GM10847 (cell line): ENCODE results near the gene MYO18B.

Experiments
- POLR2A ChIP-seq: IDR thresholded peaks from 2 replicates; pipeline ENCODE4 v1.6.1; 2011; ENCODE audit not compliant: insufficient read length; ENCODE audit errors: extremely low read depth

Gene MYO18B

DNA sequence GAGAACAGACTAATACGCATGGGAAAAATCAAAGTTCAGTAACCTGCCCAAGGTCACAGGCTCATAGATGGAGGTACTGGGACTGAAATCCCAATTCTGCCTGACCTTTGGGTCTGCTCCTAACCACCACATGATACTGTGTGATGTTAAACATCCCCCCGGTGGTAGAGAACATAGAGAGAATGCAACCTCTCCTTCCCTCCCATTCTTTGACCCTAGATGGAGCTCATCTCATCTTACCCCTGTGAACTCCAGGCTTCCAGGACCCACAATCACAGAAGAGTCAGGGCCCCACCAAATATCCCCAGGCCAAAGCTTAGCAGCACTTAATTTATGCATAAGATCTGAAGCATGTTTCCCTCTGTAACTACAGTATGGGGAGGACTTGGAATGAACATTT lies 198.5 kb downstream of the MYO18B start:
- TF ChIP-seq POLR2A = no peak

DNA sequence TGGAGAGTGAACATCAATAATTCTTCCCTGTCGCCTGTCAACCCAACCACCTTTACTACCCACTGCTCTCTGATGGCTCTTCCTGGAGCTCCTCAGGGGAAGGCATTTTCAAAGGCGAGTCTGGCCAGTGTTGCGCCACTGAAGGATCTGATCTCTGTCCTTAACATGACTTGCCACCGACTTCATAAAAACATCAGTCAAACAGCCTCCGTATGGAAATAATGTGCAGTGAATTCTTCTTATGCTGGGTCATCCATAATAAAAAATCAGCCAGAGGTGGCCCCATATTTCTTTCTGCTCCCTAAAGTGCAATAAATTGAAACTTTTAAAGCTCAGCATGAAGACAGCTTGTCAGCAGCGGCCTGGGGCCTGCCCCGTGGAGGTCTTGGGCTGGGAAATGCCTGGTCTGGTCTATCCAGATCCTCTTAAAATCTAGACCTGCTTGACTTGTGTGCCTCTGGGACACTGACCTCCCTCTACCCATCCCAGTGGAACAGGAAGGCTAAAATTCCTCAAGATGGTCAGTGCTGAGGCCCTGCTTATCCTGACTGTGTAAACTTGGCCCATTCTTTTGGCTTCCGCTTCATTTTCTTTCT lies 199.5 kb downstream of the MYO18B start:
- TF ChIP-seq POLR2A = no peak

DNA sequence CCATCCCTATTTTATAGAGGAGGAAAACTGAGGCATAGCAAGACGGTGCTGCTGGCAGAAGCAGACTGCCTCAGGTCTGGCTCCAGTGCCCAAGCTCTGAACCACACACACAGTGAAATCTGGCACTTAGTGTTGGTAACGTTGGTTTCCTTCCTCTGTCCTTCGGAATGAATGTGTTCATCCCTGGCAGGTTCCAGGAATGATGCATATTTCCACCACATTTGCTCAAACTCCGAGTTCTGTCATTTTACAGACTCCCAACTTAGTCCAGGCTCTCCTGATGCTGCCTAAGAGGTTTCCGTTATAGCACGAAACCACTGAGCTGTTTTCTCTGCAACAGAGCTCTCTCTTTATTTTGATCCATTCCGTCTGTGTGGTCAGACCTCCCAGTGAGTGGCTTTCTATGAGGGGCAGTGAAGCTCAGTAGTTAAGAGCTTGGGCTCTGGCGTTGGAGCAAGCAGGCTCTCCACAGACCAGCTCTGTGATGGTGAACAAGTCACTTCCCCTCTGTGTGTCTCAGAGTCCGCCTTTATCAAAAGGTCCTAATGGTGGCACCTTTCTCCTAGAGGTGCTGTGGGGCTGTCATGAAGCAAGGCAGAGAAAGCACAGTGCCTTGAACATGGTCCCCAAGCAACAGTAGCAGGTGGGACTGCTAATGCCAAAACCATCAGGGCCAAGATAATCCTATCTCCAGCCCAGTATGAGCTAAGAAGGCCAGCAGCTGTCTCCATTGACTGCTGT lies 200.3 kb downstream of the MYO18B start:
- no peak for TF ChIP-seq POLR2A

DNA sequence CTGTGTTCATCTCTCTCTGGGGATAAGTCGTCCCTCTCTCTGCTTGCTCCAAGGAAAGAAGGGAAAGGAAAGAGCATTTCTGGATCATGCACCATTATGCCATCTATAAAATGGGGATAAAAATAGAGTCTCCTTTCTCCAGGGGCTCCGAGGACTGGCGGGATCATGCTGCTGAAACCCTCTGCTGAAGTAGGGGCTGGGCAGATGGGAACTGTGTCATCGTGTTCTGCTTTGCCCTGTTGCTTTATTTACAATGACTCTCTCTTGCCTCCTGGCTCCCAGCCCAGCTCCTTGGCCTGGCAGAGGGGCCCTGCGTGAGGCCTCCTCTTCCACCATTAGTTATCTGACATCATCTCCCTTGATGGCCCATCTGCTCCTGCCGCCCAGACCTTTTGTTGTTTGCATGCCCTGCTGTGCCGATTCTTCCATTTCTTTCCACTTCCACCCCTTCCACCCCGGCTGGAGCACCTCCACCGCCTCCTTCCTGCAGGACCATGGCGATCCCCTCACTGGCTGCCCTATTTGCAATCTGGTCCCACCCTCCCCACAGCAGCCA lies 200.9 kb downstream of the MYO18B start:
- TF ChIP-seq POLR2A = no peak

DNA sequence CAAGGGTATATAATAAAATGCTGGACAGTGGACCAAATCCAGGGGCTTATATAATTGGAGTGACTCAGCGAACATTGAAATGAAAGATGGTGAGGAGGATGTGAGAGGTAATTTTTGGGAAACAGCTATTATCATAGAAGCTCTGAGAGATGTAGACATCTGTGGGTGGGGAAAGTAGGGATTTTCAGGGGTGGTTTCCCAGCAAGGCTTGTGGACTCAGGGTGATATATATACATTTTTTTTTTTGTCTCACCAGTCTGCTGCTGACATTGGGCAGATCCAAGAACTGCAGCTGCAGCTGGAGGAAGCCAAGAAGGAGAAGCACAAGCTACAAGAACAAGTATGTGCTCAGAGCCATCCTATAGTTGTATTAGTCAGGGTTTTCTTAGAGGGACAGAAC lies 208.1 kb downstream of the MYO18B start:
- TF ChIP-seq POLR2A = no peak

DNA sequence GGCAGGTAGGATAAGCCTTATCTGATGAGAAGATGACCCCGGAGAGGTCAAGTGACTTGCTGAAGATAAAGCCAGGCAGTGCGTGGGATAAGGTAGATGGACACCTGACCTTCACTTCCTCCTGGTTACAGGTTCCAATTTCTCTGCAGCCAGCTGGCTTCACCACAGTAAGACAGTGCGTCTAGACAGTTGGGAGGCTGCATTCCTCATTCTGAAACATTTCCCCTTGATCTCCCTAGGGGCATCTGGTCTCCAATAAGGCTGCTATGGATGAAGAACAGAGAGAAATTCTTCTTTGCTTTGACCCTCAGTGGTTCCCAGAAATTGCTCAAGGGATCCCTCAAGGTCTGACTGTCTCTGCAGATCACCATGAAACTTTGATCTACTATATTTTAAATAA lies 211.3 kb downstream of the MYO18B start:
- no peak for TF ChIP-seq POLR2A

DNA sequence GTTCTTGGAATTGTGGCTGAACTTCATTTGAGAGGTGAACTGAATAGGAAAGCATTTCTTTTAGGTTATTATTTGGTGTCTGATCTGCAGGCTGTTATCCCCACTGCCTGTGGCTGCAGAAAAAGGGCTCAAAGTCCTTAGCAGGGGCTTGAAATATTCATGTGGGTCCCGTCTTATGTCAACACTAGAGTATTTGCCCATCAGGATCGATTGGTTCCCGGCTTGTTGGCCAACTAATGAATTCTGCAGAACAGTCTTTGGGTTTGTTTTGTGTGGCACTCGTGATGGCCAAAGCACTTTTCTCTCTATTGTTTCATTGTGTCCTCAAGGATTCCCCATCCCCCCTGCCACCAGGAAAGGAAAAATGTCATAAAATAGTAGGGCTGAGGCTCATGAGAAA lies 211.9 kb downstream of the MYO18B start:
- no peak for TF ChIP-seq POLR2A

DNA sequence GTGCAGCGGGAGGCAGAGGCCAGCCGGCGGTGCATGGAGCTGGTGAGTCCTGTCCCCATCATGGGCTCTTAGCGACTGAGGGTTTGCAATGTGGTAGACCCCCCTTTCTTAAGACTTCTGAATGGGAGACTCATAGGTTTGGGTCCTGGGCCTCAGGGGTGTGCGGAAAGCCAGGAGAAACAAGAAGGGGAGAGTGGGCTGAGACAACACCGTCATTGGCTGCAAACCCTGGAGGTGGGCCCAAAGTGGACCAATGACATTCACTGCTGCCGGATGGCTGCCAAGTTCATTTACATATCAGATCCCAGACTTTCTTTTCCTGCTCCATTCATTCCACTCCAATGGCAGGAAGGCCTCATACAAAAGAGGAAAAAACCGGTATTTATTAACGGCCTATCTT lies 213.3 kb downstream of the MYO18B start:
- TF ChIP-seq POLR2A = no peak

DNA sequence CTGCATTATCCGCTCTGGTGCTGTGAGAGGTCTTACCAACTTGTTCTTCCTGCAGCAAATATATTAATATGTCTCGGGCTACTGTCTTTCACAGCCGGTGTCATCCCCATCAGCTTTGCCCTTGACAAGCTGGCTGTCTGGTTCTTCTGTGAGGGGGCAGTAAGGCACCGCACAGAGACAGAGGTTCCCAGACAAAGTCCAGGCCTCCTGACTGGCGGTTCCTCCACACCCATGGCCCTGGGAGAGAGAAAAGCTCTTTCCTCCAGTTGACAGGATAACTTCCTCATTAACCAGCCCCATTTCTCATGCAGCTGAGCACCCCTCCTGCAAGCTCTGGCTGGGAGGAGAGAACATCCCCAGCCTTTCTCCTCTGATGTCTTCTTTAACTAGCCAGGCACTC lies 214.8 kb downstream of the MYO18B start:
- TF ChIP-seq POLR2A = no peak

DNA sequence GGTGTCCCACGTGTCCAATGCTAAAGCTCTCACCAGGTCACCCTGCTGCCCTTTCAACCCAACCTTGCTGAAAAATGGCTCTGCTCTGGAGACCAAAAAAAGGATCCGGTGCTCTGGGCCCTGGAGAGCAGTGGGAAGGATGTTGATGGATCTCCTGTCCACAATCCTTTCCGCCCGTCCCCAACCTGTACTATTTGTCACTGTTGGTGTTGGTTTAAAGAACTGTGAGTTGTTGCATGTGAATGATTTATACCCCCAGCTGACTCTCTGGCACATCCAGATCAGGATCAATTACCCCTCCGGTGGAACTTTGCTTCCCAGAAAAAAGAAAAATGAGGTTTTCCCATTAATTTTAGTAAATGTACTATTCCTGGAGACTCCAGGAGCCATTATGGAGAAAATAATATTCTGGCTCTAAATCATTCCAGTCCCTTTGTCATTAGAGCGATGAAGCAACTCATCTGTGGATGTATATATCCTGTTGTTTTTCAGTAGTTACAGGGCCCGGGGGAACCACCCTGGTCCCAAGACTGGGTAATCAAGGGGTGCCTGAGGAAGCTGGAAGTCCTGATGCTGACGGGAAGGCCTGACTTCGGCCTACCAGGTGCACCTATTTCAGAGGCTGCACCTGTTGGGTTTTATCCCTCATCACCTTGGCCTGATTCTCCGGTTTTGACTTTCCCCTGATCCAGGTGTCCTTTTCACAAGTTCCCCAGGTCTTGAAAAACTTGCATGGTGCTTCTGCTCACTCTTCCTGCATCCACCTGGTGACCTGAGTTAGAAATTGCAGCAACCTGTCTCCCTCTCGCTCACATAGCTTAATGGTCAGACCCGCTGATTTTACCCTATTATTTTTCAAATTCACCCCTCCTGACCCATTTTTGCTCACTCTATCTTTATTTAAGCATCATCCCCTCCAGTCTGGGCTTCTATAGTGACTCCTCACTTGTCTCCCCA lies 218.1 kb downstream of the MYO18B start:
- no peak for TF ChIP-seq POLR2A

DNA sequence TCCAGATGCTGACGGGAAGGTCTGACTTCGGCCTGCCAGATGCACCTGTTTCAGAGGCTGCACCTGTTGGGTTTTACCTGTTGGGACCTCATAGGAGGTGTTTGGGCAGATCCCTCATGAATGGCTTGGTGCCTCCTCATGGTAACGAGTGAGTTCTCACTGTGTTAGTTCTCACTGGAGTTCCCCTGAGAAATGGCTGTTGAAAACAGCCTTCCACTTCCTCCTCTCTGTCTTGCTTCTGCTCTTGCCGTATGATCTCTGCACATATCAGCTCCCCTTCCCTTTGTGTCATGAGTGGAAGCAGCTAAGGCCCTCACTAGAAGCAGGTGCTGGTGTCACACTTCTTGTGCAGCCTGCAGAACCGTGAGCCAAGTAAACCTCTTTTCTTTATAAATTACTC lies 219.7 kb downstream of the MYO18B start:
- TF ChIP-seq POLR2A = no peak

DNA sequence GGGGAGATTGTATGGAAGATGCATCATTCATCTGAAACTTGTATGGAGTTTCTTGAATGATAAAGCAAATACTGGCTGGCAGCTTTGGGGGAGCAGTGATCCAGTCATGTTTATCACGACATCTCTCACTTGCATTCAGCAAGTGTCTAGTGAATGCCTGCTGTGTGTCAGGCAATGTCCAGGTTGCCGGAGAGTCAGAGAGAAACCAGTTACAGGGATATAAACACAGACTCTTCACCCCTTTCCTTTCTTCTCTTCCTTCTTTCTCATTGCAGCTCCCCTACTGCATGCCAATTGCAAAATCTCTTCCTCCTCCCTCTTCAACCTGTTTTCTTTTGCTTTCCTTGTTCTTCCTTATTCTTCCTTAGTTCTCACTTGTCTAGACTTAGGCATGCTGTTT lies 220.7 kb downstream of the MYO18B start:
- no peak for TF ChIP-seq POLR2A

DNA sequence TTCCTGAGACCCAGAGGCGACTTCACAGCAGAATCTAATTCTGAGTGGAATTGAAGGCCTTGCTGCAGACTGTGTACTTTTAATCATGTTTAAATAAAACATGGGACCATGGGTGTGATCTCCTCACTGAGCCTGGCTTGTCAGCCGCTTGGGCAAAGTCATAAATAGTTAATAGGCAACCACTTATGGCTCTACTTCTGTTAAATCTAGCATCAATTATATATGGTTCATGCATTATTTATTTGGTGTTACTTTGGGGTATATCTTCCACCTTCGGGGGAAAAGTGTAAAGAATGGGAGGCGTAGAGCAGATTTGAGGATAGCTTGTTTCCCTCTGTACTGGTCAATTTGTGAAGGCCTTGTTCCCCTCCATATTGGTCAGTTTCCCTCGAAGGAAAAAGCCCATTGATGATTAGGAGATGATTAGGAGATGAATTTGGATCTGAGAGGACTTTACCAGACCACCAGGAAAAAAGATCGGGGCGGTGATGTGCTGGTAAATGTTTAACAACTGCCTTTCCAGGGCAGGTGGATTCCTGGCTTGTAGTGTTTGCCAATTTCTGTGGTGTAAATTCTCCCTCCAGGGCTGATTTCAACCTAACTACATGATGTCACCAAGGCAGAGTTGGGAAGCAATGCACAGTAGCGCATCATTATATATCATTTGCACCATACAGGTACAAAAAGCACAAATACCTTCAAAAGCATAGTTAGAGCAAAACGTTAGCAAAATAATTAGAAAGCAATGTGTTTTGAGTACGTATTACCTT lies 223.2 kb downstream of the MYO18B start:
- TF ChIP-seq POLR2A = no peak

DNA sequence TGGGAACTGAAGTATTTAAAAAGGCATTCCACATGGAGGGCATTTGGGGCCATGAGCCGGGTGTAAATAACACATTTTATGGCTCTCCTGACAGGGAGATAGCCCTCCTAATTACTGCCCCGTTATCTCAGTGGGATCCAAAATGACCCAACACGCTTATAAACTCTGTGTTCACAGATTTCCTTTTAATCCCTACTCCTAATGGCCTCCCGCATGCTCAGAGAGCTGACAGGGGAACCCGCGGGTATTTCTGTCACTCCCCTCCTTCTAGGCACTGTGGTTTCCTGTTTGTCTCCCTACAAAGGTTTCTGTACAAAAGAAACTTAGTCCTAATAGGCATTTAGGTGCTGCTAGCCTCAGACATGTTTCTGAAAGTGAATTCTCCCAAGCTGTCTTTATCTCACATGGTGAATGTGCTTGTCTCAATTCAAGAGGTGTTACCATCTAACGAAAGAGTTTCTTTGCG lies 224.5 kb downstream of the MYO18B start:
- TF ChIP-seq POLR2A = no peak

DNA sequence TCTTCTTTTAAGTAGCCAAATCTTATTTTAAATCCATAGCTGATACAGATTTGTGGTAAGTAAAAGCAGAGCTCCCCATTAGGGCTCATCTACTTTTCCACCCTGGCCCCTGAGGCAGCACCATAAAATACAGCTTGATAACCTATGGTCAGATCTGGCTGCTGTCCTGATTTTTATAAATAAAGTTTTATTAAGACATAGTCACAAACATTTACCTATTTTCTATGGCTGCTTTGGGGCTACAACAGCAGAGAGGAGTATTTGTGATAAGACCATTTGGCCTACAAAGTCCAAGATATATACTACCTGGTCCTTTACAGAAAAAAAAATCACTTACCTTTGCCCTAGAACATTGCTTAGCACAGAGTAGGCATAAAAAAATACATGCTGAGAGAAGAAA lies 227.3 kb downstream of the MYO18B start:
- TF ChIP-seq POLR2A = no peak
